ENCODE results near the gene LRRC1.

LRRC1 gene

DNA sequence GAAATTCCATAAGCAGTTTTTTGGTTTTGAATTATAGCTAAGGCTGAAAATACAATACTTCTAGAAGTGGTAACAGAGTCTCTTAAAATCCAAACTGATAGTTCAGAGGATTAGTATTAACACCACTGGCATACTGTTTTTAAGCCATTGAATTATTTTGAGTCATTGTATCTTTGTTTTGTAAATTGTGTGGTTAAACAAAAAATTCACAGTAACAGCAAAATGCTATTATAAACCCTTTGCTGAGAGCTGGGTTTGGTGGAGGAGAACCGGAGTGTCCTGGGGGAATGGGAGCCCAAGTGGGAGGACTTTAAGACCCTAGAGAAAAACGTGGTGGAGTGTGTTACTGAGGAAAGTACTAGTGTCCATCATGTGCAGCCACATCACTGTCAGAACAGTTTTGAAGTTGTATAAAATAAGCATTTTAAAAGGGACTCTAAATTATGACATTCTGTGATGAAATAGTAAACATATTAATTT, 125.1 kb downstream of the LRRC1 start:
- TF ChIP-seq GATA3 (IDR thresholded peaks at IDR 0.05; ENCODE audit: low read depth, low read length), result no peak
- TF ChIP-seq GATA2 (IDR thresholded peaks at IDR 0.05; ENCODE audit: low read depth, low read length), result no peak

- TF ChIP-seq GATA2 (IDR thresholded peaks at IDR 0.05; ENCODE audit: low read depth, low read length) (no peak), GATA3 (IDR thresholded peaks at IDR 0.05; ENCODE audit: low read depth, low read length) (no peak)
These were observed 126.1 kb downstream of the LRRC1 start for GRCh38 chr6:53920881-53921280.

- TF ChIP-seq GATA2 (IDR thresholded peaks at IDR 0.05; ENCODE audit: low read depth, low read length), result no peak
- no peak for TF ChIP-seq GATA3 (IDR thresholded peaks at IDR 0.05; ENCODE audit: low read depth, low read length)
These were observed 126.8 kb downstream of the LRRC1 start for GRCh38 chr6:53921639-53922038.

GRCh38 chr6:53922539-53922981, 127.8 kb downstream of the LRRC1 start:
- no peak for TF ChIP-seq GATA3 (IDR thresholded peaks at IDR 0.05; ENCODE audit: low read depth, low read length)
- no peak for TF ChIP-seq GATA2 (IDR thresholded peaks at IDR 0.05; ENCODE audit: low read depth, low read length)

- TF ChIP-seq GATA2 (IDR thresholded peaks at IDR 0.05; ENCODE audit: low read depth, low read length) (no peak), GATA3 (IDR thresholded peaks at IDR 0.05; ENCODE audit: low read depth, low read length) (no peak)
These were observed 129.5 kb downstream of the LRRC1 start for GRCh38 chr6:53924277-53924676.

DNA sequence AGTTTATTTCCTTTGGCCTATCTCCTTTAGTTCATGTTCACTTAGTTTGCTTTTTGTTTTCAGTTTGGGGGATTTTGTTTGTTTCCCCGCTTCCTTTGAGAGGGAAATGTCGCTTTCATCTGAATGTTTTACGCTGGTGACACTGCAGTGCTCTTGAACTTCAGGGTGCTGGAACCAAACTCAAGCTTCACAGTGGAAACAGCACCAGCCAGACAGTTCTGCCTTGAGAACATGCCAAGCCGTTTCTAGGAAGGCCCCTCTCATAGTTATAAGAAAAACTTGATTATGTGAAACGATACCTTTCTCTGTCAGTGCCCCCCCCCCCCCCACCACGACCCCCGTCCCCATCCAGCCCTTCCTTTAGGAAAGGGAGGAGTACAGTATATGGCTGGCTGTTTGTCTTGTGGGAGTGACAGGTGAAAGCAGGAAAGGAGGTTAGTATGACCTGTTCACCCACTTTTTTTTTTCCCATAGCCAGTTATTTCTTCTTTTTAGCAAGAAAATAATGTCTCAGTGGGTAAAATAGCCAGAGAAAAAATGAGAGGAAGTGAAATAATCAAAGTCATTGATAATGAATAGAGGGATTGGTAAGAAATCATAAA, 130.1 kb downstream of the LRRC1 start:
- TF ChIP-seq GATA3 (IDR thresholded peaks at IDR 0.05; ENCODE audit: low read depth, low read length) (no peak), GATA2 (IDR thresholded peaks at IDR 0.05; ENCODE audit: low read depth, low read length) (no peak)

GRCh38 chr6:53925891-53926290, 131.1 kb downstream of the LRRC1 start:
- no peak for TF ChIP-seq GATA2 (IDR thresholded peaks at IDR 0.05; ENCODE audit: low read depth, low read length)

GRCh38 chr6:53926505-53926904, 131.7 kb downstream of the LRRC1 start:
- TF ChIP-seq GATA3 (IDR thresholded peaks at IDR 0.05; ENCODE audit: low read depth, low read length), result no peak

GRCh38 chr6:53928641-53929040, 133.8 kb downstream of the LRRC1 start:
- no peak for TF ChIP-seq GATA3 (IDR thresholded peaks at IDR 0.05; ENCODE audit: low read depth, low read length)
- no peak for TF ChIP-seq GATA2 (IDR thresholded peaks at IDR 0.05; ENCODE audit: low read depth, low read length)

DNA sequence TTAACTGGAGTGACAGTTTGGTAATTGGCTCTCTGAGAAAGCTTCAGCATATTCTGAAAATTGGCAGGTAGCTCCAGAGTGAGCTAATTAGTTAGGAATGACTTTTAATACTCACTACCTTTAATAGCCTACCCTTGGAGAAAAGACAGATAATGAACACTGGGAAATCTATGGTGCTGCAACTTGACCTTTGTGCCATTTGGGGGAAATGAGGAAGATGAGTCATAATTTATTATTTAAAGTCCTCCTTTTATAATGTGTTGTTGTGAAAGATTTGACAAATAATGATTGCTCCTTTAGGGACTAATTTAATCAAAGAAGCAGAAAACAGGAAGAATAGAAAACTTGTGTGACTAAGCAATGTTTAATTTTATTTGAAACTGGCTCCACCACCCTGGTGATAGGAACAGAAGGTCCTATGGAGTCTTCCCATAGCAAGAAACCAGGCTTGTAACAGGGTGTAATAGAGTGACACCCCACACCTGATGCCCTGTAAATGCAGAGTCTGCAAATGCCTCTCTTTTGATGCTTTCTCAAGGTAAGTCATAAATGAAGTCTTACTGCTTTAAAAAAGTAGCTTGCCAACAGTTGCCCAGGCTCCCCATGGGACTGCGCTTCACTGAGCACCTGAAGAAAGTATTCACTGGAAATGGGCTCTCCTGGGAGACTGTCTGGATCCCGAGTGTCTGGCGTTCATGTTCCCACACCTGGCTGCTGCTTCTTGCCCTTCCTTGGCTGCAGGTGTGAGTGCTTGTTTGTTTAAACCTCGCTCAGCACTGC, 134.4 kb downstream of the LRRC1 start:
- no peak for TF ChIP-seq GATA3 (IDR thresholded peaks at IDR 0.05; ENCODE audit: low read depth, low read length)
- TF ChIP-seq GATA2 (IDR thresholded peaks at IDR 0.05; ENCODE audit: low read depth, low read length), result no peak

DNA sequence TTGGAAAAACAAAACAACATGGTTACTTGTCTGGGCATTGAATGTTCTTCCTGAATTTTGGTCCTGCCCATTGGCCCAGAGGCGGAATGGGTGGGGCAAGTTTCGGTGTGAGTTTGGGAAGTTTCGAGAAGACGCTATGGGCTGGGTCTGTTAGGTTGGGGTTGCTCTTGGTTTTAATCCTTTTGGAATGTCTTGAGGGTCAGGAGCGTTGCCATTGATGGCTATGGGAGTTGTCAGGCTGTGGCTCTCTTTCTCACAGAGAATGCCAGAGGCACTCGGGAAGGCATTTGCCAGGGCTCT, 135.0 kb downstream of the LRRC1 start:
- TF ChIP-seq GATA3 (IDR thresholded peaks at IDR 0.05; ENCODE audit: low read depth, low read length) (no peak), GATA2 (IDR thresholded peaks at IDR 0.05; ENCODE audit: low read depth, low read length) (no peak)

DNA sequence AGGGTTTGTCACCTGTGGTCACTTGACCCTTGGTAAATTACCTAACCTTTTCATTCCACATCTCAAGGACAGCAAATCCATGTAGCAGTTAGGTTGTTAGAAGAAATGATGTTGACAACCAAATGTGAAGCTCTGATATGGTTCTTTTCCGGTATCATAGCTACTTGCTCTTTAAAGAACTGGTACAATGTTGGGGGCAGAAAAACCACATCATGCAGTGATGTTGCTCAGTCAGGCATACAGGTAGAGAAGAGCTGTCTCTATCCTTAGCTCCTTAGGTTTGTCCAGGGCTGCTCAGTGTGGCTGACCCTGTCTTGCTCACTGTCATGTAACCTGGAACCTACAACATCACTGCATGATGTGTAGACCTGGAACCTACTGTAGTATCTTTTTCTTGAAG, 135.5 kb downstream of the LRRC1 start:
- TF ChIP-seq GATA3 (IDR thresholded peaks at IDR 0.05; ENCODE audit: low read depth, low read length) (no peak), GATA2 (IDR thresholded peaks at IDR 0.05; ENCODE audit: low read depth, low read length) (no peak)

- TF ChIP-seq GATA2 (IDR thresholded peaks at IDR 0.05; ENCODE audit: low read depth, low read length) (no peak), GATA3 (IDR thresholded peaks at IDR 0.05; ENCODE audit: low read depth, low read length) (no peak)
These were observed 136.3 kb downstream of the LRRC1 start for GRCh38 chr6:53931086-53931485.

DNA sequence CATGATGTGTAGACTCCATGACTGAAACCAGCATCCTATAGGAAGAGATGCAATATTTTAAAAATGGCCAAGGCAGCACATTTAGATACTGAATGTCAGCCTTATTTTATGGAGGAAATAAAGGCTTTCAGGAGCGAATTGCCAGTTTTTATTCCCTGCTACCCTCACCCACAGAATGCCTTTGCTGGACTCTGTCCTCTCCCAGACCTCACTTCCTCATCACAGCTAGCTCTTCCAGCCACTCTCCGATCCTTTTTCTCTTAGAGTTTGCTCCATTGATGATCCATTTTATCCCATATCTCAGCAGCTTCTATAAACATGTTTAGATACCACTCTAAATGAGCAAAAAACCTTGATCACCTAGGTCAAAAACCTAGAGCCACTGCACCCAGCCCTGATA, 137.7 kb downstream of the LRRC1 start:
- TF ChIP-seq GATA3 (IDR thresholded peaks at IDR 0.05; ENCODE audit: low read depth, low read length) (no peak), GATA2 (IDR thresholded peaks at IDR 0.05; ENCODE audit: low read depth, low read length) (no peak)

DNA sequence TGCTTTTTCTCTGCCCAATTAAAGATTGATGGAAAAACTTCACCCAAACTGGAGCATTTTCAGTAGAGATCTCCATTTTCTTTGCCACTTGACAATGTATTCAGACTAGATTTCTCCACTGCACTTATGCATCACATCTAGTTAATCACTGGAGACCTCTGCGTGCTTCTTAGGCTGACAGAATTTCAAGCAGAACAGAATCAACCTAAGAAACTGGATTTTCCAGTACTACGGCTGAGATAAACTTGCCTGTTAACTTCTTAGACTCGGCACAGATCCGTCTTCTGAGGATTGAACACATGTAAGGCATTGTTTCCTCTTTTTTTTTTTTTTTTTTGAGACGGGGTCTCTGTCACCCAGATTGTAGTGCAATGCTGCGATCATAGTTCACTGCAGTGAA, 139.2 kb downstream of the LRRC1 start:
- TF ChIP-seq GATA3 (IDR thresholded peaks at IDR 0.05; ENCODE audit: low read depth, low read length), result no peak
- TF ChIP-seq GATA2 (IDR thresholded peaks at IDR 0.05; ENCODE audit: low read depth, low read length), result no peak
